ENCODE data around the gene NLGN2.
"Not testable (repeated sequence)": the region's sequence is repeated elsewhere in the genome, so short reads cannot be mapped to it uniquely, and the experiment has no call there.

NLGN2 gene

DNA sequence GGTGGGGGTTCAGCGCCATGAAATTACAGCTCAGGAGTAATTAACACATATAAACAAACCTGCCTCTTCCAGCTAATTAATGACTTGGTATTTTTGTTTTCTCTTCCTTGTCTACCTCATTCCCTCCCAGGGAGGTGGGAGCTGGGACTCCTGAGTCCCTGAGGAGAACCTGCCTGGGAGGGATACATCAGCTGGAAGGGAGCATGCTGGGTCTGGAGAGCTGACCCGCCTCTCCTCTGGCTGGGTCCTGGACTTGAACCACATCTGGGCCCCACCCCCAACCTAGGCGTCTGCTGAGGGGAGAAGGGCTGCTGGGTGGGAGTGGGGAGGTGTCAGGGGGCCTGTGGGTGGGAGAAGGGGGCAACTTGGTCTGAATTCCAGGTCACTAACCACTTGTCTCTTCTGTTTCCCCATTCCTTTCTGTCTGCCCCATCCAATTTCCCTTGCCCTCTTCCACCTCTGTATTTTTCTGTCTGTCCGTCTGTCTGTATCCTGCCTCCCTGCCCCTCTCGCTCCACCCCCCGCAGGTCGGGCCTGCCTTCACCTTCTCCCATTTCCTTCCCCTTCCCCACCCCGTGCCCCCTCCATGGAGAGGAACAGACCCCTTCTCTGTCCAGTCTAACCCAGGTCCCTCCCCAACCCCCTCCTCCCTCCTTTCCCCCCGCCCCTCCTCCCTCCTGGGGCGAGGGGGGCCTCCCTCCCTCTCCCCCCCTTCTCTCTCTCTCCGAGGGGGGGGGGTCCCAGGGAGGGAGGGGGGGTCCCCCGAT lies at the start of gene NLGN2:
NLGN2 (plus strand) TSS at position 361 of the 767 bp plus-strand sequence. CDS start 411 bp downstream, outside the sequence.
- DNase-seq, result no peak

DNA sequence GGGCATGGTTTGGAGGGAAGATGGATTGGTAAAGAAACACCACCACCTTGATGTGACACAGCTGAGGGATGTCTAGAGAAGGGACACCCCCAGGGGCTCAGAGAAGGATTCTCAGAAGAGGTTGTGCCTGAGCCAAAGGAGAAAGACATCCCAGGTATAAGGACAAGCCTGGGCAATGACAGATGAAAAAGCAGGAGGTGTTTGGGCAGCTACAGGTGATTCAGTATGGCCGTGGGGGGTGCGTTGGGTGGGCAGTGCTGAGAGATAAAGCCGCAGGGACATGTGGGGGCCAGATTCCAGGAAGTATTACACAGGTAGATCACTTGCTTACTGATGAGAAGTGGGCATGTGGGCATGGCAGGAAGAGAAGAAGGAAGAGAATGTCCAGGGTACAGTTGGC lies 45.7 kb upstream of the NLGN2 start:
- DNase-seq, result no peak

DNA sequence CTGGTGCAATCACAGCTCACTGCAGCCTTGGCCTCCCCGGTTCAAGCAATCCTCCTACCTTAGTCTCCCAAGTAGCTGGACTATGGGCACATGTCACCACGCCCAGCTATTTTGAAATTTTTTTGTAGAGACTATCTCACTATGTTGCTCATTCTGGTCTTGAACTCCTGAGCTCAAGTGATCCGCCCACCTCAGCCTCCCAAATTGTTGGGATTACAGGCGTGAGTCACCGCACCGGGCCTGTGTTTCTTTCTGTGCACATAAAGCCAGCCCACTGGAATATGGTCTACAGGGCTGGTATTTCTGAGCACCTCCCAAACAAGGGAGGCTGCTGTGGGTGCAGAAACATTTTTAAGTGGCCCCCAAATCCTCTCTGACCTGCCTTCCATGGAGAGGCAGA lies 44.3 kb upstream of the NLGN2 start:
- DNase-seq, result no peak

DNA sequence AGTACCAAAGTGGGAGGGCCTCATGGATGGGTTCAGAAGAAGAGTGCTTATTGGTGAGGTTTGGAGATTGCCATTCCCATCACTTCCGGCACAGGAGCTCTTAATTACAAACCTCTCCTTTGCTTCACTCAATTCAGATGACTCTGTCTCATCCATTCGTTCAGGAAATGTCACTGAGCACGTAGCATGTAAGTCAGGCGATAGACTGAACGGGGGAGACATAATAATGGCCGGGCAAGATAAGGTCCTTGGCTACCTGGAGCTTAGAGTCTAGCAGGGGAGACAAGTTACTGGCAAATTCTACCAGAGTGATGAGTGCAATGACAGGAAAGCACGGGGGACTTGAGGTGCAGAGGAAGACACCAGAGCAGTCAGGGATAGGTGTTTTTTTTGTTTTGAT lies 41.7 kb upstream of the NLGN2 start:
- DNase-seq, result not testable (repeated sequence)

DNA sequence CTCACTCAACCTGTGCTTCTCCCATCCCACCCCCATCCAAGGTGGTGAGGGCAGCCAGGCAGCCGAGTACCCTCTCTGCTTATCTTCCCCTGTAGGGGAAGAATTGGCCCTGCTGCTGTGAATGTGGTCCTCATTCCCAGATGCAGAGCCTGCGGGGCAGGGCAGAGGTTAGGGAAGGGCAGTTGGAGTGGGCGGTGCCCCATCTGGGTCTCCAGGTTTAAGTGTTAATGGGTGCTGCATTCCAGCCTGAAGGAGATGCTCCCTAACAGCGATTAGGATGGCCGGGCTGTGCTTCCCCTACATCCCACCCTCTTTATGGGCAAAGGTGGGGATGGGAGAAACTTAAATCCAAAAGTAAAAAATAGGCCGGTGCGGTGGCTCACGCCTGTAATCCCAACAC lies 40.6 kb upstream of the NLGN2 start:
- no peak for DNase-seq

DNA sequence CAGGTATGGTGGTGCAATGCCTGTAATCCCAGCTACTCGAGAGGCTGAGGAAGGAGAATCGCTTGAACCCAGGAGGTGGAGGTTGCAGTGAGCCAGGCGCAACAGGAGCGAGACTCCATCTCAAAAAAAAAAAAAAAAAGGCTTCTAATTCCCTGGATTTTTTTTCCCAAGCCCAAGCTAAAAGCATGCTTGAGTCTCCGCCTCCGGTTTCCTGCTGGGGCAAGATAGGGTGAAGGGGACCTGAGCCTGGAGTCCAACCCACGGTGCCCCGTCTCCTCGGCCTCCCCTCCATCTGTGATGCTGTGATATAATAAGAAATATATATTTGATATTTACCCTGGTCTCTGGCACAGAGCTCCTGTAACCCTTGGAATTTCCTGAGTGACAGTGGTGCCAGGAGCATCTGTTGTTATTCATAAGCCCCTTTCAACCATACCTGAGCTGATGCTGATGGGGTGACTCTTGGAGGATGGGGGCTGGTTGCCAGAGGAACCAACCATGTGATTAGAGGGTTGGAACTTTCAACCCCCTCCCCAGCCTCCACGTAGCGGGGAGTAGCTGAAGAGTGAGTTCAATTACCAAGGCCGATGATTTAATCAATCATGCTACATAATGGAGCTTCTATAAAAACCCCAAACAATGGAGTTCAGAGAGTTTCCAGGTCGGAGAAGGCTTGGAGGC lies 39.6 kb upstream of the NLGN2 start:
- DNase-seq, result no peak

DNA sequence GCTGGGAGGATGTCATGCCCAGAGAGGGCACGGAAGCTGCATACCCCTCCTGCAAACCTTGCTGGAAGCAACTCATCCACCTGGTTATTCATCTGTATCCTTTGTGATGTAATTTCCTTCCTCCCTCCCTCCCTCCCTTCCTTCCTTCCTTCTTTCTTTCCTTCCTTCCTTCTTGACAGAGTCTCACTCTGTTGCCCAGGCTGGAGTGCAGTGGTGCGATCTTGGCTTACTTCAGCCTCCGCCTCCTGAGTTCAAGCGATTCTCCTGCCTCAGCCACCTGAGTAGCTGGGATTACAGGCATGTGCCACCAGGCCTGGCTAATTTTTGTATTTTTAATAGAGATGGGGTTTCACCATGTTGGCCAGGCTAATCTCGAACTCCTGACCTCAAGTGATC lies 39.0 kb upstream of the NLGN2 start:
- DNase-seq, result not testable (repeated sequence)

DNA sequence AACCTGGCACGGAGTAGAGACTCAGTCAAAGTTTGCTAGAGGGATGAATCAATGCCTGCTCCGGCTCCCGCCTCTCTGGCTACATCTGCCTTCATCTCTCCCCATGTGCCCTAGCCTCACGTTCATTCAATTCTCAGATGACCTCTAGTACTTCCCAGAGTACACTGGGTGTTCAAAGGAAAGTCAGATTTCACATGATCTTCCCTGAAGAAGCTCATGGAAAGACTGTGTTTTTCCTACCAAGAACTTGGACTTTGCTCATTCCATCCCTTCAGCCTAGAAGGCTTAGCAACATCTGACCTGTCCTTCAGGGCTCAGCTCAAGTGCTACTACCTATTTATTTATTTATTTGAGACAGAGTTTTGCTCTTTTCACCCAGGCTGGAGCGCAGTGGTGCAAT lies 37.8 kb upstream of the NLGN2 start:
- no peak for DNase-seq

DNA sequence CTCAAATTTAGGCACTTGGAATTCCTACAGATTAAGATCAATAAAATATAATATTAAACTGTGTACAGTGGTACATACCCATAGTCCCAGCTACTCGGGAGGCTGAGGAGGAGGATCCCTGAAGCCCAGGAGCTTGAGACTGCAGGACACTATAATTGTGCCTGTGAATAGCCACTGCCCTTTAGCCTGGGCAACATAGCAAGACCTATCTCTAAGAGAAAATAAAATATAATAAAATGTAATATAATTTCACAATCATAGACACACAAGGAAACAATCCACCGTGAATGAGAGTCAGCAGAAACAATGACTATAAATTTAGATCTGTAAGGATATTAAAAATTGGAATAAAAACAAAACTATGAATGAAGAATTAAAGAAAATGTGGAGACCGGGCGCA lies 36.8 kb upstream of the NLGN2 start:
- DNase-seq, result no peak

DNA sequence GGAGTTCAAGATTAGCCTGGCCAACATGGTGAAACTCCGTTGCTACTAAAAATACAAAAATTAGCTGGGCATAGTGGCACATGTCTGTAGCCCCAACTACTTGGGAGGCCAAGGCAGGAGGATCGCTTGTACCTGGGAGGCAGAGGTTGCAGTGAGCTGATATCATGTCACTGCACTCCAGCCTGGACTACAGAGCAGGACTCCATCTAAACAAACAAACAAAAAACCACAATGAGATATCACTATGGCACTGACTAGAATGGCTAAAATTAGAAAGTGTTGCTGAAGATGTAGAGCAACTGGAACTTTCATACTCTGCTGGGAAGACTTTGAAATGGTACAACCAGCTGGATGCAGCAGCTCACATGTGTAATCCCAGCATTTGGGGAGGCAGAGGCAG lies 33.3 kb upstream of the NLGN2 start:
- no peak for DNase-seq

DNA sequence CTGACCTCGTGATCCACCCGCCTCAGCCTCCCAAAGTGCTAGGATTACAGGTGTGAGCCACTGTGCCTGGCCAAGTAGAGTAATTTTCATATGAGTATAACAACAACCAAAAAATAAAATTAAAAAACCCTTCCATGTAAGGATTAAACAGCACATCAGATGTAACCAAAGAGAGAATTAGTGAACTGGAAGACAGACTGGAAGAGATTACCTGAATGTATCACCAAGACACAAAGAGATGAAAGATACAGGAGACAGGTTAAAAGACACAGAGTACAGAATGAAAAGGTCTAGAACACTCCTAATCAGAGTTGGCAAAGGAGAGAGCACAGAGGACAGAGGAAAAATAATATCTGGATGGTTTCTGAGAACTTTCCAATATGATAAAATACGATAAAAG lies 28.5 kb upstream of the NLGN2 start:
- DNase-seq, result no peak

DNA sequence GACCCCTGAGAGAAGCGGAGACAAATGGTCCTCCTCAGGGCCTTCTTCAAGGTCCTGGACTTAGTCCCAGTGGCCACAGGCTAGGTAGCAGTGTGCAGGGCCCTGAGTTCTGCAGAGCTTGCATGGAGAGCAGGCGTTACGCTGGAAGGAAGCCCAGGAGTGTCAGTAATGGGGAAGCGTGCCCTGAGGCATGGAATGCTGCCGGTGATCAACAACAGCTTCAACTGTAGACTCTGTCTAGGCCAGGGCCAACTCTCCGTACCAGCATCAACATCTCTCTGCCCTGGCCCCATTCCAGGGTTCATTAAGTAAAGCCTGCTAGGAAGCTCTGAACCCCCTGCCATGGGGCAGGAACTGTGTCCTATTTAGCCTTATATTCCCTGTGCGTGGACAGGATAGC lies 27.3 kb upstream of the NLGN2 start:
- DNase-seq, result peak in 1 of 14 donors; percentile 33

DNA sequence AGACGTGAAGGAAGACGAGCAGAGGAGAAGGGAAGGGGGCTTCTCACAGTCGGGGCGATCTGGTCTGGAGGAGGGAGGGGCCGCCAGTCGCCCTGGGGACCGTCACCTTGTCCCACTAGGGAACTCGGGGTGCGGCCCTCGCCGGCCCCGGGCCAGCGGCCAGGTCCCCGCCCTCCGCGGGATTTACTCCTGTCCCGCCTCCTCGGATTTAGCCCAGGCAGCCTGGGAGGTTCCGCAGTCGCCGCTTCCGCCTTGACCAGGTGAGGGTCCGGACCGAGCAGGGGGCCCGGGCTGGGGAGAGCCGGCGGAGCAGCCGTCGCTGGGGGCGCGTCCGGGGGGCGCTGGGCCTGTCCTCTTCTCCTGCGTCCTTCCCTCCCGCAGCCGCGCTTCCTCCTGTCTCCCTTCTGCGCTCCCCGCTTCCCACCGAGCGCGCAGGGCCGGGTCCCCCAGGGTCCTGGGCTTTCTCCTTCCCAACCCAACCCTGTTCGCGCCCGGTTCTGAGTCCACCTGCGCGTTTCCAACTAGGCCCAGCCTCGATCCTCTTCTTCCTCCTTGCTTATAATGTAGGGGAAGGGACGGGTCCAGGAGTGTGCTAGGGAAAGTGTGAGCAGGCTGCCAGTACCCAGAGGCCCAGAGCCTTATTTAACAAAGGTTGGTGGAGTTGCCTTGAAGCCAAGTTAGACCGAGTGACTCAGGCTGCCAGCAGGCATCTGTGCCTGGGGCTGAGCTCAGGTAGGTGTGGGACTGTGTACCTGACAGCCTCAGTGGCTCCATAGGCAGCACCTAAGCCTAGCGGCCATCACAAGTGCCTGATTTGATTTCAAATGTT lies 26.6 kb upstream of the NLGN2 start, which contains the start of gene TNK1:
TNK1 (plus strand) TSS at position 235 of the 829 bp plus-strand sequence. CDS start 1,838 bp downstream, outside the sequence.
- DNase-seq, result peak in 1 of 14 donors; percentile 62

DNA sequence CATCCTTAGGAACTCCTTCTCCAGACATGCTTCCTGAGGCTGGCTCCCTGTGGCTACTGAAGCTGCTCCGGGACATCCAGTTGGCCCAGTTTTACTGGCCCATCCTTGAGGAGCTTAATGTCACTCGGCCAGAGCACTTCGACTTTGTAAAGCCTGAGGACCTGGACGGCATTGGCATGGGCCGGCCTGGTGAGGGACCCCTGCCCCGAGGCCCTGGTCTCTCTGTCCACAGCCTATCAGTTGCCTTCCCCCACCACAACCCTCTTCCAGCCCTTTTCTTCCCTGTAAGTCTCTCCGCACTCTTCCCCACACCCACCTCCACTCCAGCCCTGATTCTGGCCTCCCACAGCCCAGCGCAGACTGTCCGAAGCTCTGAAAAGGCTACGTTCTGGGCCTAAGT lies 24.7 kb upstream of the NLGN2 start:
- DNase-seq, result no peak

DNA sequence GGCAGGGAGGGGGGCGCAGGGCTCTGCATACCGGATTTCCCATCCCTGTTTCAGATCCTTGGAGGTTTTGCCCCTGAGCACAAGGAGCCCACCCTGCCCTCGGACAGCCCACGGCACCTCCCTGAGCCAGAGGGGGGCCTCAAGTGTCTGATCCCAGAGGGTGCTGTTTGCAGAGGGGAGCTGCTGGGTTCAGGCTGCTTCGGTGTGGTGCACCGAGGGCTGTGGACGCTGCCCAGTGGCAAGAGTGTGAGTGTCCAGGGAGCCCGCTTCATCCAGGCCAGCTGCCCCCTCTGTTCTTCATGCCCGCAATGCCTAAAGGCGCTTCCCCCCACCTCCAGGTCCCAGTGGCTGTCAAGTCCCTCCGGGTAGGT lies 24.3 kb upstream of the NLGN2 start:
- no peak for DNase-seq

DNA sequence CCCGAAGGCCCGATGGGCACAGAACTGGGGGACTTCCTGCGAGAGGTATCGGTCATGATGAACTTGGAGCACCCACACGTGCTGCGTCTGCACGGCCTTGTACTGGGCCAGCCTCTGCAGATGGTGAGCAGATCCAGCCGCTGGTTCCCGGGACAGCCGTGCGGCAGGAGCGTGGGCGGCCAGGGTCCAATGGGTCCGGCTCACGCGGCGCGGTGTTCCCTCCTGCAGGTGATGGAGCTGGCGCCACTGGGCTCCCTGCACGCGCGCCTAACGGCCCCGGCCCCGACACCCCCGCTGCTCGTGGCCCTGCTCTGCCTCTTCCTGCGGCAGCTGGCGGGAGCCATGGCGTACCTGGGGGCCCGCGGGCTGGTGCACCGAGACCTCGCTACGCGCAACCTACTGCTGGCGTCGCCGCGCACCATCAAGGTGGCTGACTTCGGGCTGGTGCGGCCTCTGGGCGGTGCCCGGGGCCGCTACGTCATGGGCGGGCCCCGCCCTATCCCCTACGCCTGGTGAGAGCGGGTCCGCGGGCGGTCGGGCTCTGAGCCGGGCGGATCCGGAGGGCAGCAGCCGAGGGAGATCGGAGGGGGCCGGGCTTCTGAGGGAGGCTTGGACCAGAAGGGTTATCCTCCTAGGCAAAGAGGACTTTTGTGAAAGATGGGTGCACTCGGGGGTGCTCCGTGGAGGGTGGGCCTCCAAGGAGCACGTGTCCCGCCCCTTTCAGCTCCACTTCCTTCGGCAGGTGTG lies 23.7 kb upstream of the NLGN2 start:
- peak in 1 of 14 donors; percentile 62 for DNase-seq

DNA sequence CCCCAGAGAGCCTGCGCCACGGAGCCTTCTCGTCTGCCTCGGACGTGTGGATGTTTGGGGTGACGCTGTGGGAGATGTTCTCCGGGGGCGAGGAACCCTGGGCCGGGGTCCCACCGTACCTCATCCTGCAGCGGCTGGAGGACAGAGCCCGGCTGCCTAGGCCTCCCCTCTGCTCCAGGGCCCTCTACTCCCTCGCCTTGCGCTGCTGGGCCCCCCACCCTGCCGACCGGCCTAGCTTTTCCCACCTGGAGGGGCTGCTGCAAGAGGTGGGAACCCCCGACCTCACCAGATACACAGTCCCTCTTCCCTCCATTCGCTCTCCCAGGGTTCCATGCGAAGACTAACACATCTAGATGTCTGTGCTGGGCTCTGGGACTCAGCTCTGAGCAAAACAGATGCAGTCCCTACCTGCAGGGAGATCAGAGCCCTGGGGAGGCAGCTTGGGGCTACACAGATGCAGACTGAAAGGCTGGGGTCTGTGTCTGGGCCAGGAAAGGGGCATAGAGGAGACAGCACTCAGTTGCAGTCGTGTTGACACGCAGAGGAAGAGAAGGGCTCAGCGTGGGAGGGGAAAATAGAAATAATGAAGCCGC lies 23.1 kb upstream of the NLGN2 start:
- DNase-seq, result no peak

DNA sequence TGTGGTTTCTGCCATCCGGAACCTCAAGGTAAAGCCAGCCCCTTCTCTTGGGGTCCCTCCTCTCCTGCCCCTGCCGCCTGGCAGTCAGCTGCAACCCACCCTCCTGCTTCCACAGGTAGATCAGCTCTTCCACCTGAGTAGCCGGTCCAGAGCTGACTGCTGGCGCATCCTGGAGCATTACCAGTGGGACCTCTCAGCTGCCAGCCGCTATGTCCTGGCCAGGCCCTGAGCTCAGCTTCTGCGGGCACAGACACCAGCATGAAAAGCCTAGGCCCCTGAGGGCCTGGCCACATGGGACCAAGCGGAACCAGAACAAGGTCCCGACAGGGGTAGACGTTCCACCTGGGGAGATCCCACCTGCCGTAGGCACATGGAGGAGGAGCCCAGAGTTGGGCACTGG lies 18.8 kb upstream of the NLGN2 start:
- DNase-seq, result no peak

DNA sequence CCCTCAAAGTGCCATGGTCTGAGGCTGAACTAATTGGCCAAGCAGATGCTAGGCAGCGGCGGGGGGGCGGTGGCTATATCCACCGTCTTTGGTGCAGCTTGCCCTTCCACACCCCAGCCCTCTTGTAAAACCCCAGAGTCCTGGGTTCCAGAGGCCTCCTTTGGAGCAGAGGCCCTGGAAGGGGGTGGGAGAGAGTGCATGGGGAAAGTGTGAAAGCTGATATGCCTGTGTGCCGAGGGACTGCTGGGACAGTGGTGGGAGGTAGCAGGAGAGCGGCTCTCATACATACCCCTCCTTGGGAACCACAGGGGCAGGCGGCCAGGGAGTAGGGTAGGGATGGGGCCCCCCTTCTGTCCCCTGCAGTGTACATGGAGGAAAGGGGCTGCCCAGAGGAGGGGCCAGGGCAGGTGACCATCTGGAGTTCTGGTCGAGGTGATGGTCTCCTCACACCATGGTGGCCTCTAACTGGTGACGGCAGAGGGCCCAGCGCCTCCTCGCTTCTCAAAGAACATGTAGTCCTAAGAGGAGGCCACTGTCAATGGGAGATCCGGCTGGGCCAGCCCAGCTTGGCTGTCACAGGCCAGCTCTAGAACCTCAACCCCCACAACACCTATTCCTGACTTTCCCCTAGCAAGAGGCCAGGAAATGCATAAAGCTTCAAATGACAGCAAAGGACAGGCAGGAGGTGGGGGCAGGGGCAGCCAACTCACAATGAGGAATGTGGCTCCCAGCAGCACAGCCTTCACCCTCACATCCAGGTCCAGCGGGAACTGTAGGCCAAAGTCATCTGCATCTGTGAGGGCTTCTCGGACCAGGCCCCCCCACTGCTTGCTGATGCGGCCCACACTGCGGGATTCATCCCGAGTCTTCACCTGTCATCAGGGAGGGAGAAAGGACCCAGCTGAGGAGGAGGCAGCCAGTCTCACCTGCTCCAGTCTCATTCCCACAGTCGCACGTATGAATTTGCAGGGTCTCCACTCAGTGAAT lies 17.4 kb upstream of the NLGN2 start:
- no peak for DNase-seq

DNA sequence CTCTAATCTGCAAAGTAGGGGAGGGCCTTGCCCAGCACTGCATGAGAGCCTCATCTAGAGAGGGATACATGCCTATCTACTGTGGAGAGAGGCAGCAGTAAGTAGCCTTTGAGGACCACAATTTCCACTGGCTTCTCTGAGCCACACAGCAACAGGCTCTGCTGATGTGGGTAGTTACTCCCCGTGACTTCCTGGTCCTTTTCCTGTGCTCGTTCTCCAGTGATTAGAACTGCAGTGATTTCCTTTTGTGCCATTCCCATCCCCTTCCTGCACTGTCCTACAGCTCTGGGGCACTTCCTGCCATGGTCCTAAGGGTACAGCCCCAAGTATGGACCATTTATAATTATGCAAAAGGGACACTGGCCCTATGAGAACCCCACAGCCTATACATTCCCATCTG lies 16.3 kb upstream of the NLGN2 start:
- no peak for DNase-seq
